Left lobe of liver (tissue), 2 donors: Measurements from ENCODE around the gene DYNLL1. TPM values are rescaled to one million over a fixed set of nuclear protein-coding genes. Genes with fewer than 3 reads are reported as not detected.
A peak's percentile ranks its signal among the peaks of the same experiment; 100 is the strongest.
"Not testable (repeated sequence)": the region's sequence is repeated elsewhere in the genome, so short reads cannot be mapped to it uniquely, and the experiment has no call there.

Experiments used
- ATAC-seq: fragments of 200-7000 bp; cut with Tn5 transposase; one replicate; pipeline ENCODE4 v1.9.1; 2020; ENCODE audit warnings: mild to moderate bottlenecking, moderate library complexity
- DNase-seq: peaks from one replicate; pipeline ENCODE4 v3.0.0-alpha.2; 2020; ENCODE audit warnings: low spot score
- total RNA-seq: library from RNA; stranded (reverse); gene quantifications from one replicate; pipeline ENCODE4 v1.2.1, GENCODE V29; 2021
- donor health status: DM: no; HTN: no; CAD: no; lungs with moderate emphysema.
- donor health status: DM: no; HTN: yes; CAD: no.

Gene DYNLL1
- total RNA-seq, 1 donor from 2014 or later, result 95.7 TPM

DNA sequence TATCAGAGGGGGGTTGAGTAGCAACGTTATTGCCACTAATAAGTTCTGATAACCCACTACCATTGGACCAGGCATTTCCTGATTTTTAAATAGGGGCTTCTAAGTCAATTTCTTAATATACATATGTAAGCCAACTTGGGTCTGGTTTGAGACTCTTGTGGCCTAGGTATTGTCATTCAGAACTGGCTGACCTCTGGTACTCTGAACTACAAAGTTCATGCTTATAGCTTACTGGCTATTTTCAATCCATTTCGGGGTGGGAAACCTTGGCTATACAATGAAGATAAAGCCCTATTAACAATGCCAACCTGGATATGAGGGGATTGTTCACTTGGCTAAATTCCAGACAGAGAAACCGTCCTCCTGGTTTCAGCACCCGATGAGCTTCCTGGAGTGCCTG, 8.7 kb downstream of the DYNLL1 start:
- DNase-seq, result no peak
- no peak for ATAC-seq

DNA sequence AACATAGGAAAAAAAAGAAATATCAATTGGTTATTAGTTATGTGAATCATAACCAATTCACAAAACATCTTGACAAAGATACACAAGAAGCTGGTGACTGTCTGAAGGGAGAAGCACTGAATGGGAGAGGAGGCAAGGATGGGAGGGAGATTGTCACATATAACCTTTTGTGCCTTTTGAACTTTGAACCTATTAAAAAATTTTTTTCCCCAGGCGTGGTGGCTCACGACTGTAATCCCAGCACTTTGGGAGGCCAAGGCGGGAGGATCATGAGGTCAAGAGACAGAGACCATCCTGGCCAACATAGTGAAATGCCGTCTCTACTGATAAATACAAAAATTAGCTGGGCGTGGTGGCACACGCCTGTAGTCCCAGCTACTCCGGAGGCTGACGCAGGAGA, 12.6 kb downstream of the DYNLL1 start:
- no peak for ATAC-seq
- DNase-seq, result no peak

DNA sequence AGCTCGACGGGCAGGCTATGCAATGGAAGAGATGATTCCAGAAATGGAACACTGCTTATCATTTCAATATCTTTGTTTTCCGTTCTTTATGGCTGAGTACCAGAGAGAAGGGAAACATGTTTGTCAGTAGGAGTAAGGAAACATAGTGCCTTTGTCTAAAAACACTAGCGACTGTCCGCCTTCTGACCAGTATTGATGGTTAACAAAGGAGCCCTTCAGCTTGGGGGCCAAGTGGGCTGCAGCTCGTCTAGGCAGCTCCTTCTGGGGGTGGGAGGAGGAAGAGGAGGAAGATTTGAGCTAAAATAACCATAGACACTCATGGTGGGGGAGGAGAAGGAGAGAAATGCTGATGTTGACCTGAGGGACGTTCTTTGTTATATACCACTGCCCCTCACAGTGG, 18.1 kb downstream of the DYNLL1 start:
- DNase-seq (no peak), ATAC-seq (no peak)

- ATAC-seq, result no peak
Measured at GRCh38 chr12:120515496-120515895, 19.6 kb downstream of the DYNLL1 start.

GRCh38 chr12:120519324-120519723, 23.4 kb downstream of the DYNLL1 start:
- ATAC-seq, DNase-seq: not testable (repeated sequence)

More at GRCh38 chr12:120515496-120515895, 19.6 kb downstream of the DYNLL1 start:
- no peak for DNase-seq

- no peak for DNase-seq
Measured at GRCh38 chr12:120522568-120522967, 26.7 kb downstream of the DYNLL1 start.

DNA sequence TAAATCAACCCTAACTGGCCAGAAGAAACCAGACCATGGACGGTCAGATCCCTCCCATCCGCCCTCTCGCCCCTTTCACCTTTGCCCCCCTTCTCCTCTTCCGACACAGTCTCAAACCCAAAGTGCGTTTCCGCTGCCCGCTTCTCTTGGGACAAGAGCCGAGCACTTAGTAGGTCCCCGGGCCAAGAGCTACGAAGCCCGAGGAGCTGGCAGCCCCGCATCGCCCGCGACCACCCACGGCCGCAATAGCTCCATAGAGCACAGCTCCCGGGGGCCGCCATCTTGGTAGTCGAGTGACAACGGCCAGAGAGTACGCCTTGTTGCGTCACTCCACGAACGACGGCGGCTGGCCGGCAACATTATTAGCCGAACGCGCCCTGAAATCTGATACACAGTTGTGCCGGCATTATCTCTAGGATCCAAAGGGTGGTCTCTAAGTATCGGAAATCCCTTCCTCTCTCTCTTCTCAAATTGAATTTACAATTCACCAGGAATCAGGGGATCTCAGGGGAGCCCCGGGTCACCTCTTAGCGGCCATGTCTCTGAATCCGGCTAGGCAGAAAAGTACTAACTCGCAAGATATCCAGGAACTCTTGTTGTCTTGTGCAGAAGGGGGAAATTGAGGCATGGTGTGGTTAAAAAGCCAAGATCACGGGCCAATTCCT, 33.1 kb downstream of the DYNLL1 start, which contains the start of gene COQ5:
TSS of gene COQ5 (minus strand) at position 298 of the 665 bp plus-strand sequence. CDS start at position 281, 17 bp downstream.
- ATAC-seq, result peak; percentile 91
- DNase-seq, result peak; percentile 94

More at GRCh38 chr12:120522568-120522967, 26.7 kb downstream of the DYNLL1 start:
- ATAC-seq, result peak; percentile 47

DNA sequence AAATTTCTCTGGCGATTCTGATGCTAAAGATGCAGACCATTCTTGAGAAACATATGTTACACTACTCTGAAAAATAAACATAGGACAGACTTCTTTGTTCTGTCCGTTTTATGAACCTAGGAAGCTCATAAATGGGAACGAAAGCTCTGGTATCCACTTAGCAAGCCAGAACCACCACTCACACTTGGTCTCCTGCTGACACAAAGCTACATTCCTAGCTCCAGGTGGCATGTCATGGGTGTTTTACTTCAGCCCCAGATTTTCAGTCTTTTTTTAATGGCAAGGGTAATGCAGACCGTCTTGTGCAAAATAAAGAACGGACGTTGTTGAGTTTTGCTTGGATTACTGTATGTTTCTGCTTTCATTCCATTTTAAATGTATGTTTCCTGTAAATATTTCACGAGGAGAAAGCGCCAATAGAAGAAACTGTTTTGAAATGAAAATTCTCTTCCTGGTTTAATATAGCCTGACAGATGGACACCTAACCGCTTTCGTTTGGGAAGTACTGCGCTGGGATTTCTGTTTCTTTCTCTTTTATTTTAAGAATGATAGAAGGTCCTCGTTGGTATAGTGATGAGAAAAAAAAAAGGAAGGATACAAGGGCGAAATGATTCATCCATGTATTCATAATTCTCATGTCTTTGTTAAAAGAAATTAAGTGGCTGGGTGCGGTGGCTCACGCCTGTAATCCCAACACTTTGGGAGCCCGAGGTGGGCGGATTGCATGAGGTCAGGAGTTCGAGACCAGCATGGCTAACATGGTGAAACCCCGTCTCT, 33.9 kb downstream of the DYNLL1 start:
- ATAC-seq (peak; percentile 56), DNase-seq (no peak)

GRCh38 chr12:120530418-120530761, 34.5 kb downstream of the DYNLL1 start:
- ATAC-seq, result not testable (repeated sequence)

DNA sequence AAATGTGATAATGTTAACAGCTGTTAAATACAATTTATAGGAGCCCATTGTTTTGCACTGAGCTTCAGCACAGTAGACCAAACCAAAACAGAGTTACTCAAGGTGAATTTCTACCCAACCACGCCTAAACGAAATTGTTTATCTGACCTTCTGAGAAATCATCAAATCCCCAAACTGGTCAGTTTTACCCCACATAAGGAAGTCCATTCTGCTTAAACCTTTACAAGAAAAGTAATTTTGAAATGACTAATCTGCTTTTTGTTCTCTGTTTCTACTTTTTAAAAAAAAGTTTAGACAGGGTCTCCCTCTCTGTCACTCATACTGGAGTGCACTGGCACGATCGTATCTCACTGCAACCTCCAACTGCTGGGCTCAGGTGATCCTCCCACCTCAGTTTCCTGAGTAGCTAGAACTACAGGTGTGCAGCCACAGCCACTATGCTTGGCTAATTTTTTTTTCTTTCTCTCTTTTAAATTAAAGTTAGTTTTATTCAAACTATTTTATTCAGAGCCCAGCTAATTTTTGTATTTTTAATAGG, 36.9 kb downstream of the DYNLL1 start:
- DNase-seq, result no peak
- ATAC-seq, result no peak

More at GRCh38 chr12:120530418-120530761, 34.5 kb downstream of the DYNLL1 start:
- not testable (repeated sequence) for DNase-seq

- ATAC-seq (peak; percentile 75), DNase-seq (peak; percentile 84)
Measured at GRCh38 chr12:120534203-120534702, 38.3 kb downstream of the DYNLL1 start, which contains the start of gene RNF10. Gene RNF10, plus strand, starts transcription at chr12:120534356. Its CDS starts 456 bp downstream, at chr12:120534812.

GRCh38 chr12:120534703-120535655, 39.1 kb downstream of the DYNLL1 start:
- DNase-seq (peak; percentile 58), ATAC-seq (peak; percentile 55)

DNA sequence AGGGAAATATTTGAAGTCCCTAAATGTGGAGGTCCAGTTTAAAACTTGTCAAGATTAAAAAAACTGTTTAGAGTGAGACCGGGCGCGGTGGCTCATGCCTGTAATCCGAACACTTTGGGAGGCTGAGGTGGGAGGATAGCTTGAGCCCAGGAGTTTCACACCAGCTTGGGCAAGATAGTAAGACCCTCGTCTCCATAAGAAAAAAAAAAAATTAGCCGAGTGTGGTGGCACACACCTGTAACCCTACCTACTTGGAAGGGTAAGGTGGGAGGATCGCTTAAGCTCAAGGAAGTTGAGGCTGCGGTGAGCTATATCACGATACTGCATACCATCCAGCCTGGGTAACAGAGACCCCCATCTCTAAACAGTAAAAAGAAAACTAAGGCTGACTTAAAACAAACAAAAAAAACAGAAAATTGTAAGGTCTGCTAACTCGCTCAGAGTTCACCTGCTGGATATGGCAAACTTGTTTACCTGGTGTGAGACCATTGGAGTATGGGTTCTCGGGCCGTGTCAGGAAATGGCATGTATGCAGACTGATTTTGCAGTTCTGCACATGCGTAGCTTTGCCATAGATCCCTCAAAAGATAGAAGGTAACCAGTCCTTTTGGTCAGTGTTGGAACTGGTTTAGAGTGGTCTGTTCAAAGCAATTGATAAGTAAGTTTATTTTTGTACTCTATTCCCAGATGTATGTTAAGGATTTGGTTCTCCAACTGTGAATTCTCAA, 40.3 kb downstream of the DYNLL1 start:
- no peak for ATAC-seq
- no peak for DNase-seq

GRCh38 chr12:120537856-120538220, 41.9 kb downstream of the DYNLL1 start:
- ATAC-seq, result no peak
- no peak for DNase-seq

GRCh38 chr12:120538281-120539156, 42.6 kb downstream of the DYNLL1 start:
- ATAC-seq, result peak; percentile 76
- peak; percentile 81 for DNase-seq

DNA sequence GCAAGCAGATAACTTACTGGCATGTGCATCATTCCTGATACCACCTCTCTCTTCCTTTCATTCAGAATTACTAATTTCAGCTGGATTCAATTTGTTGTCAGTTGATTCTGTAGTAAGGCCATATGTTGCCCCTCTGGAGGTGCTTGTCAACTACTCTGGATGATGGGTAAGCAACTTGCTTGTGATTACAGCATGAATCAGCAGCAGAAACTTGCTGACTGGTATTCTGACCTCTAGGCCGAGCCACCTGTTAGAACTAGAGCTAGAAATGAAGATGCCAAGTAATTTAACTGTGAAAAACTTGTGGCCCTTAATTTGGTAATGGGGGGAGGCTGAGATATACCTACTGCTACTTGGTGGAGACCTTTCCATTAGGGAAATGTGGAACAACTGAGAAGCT, 43.4 kb downstream of the DYNLL1 start:
- ATAC-seq (no peak), DNase-seq (no peak)

DNA sequence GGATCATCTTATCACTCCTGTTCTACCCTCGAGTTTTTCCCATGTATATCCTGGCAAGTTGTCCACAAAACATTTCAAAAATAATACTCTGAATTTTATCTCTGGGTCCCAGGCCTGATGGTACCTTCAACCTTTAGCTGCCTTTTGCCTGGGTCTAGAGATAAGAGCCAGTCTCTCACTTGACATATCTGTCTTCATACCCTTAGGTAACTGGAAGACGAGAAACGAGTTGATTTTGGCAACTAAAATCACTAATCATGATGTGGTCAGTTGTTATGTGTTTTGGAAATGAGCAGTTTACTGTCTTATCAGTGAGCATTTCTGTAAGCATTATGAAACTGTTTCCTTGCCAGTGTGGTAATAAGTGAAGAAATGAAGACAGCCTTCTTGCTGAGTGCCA, 44.5 kb downstream of the DYNLL1 start:
- no peak for ATAC-seq

DNA sequence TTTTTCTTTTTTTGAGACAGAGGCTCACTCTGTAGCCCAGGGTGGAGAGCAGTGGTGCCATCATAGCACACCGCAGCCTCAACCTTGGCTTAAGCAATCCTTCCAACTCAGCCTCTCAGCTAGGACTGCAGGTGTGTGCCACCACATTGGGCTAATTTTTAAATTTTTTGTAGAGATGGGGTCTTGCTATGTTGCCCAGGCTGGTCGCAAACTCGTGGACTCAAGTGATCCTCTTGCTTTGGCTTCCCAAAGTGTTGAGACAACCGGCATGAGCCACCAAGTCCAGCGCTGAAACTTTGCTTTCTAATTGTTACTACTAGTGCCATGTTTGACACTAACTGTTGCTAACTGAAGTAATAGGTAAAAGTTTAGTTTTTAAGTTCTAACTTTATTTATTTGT, 46.3 kb downstream of the DYNLL1 start:
- DNase-seq (no peak), ATAC-seq (no peak)

More for the DNA sequence above, 44.5 kb downstream of the DYNLL1 start:
- DNase-seq, result no peak

DNA sequence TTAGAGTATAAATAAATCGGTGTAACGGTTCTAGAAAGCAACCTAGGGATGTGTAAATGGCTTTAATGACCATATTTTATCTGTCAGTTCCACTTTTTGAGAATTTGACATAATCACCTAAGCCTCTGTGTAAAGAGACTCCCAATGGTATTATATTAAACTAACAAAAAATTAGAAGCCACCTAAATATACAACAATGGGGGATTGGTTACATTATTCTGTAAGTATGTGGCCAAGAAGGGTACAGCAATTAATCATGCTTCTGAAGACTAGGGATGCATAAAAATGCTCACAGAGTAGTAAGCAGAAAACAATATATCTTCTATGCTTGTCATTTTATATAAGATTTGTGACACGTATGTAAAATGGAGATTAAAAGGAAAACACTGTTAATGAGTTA, 48.8 kb downstream of the DYNLL1 start:
- ATAC-seq, result no peak
- DNase-seq, result no peak
